Measurements from ENCODE around the gene NSG2.

GRCh38 chr5:174044466-174045254, 846 bp upstream of the NSG2 start:
- TF ChIP-seq POLR2AphosphoS5 (IDR thresholded peaks at IDR 0.05; ENCODE audit: insufficient read depth in 1 of 2, low read depth in 1 of 2) (no peak), CTCF (IDR thresholded peaks at IDR 0.05) (no peak)
